ENCODE data around the gene IPCEF1.

GRCh38 chr6:154156135-154156896 is 200.3 kb downstream of the IPCEF1 start:
- TF ChIP-seq CTCF (IDR thresholded peaks at IDR 0.05) = peak in 2 of 3 experiments; percentile 19 to 39
- no peak for TF ChIP-seq POLR2AphosphoS5 (IDR thresholded peaks at IDR 0.05; ENCODE audit: insufficient read depth in 1 of 2, low read depth in 1 of 2)
